Measurements from ENCODE around the gene CMA1.

Gene CMA1

DNA sequence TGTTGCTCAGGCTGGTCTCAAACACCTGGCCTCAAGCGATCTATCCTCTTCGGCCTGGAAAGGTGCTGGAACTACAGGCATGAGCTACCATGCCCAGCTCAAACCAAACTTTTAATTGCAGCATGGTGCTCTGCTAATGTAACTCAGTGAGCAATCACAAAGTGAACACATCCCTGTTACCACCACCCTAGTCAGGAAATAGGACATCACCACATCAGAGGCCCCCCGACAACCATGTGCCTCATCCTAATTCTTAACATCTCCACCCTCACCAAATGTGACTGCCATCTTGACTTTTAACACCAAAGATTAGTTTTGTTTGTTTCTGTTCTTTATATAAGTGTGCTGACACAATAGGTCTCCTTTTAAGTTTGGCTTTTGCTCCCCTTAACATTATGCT, 42.7 kb downstream of the CMA1 start:
- no peak for DNase-seq

DNA sequence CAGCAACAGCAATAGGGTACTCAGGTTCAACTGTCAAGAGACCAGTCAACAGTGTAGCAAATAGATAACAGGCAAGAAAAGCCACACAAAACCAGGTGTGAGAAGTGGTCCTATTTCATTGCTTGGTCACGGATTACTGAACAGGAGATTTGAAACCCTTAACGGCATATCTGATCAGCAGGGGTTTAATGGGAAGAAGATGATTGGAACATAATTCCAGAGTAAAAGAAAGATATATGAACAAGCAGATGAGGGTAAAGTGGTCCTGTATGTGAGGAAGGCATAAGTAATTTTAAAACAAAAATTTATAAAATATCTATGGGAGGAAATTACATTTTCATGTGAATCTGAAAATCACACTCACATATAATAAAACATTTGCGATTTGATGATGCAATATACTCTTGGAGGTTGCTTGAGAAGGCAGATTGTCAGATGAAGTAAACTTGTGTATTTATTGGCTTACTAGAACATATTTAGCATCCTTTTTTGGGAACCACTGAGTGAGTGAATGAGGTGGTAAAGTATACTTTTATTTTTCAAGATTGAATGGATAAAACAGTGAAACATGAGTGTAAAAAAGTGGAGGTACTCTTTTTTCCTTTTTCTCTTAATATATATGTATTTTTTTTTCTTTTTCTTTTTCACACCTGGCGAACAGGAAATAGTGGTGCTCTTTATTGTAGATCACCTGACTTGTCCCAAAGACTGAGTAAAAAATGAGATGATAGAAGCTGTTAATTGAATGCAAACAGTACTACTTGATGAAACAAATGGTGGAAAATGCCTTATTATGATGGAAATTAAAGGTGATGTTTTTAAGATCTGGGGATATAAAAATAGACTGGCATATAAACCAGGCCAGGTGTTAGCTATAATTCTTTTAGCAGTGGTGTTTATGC, 43.9 kb downstream of the CMA1 start:
- no peak for DNase-seq

DNA sequence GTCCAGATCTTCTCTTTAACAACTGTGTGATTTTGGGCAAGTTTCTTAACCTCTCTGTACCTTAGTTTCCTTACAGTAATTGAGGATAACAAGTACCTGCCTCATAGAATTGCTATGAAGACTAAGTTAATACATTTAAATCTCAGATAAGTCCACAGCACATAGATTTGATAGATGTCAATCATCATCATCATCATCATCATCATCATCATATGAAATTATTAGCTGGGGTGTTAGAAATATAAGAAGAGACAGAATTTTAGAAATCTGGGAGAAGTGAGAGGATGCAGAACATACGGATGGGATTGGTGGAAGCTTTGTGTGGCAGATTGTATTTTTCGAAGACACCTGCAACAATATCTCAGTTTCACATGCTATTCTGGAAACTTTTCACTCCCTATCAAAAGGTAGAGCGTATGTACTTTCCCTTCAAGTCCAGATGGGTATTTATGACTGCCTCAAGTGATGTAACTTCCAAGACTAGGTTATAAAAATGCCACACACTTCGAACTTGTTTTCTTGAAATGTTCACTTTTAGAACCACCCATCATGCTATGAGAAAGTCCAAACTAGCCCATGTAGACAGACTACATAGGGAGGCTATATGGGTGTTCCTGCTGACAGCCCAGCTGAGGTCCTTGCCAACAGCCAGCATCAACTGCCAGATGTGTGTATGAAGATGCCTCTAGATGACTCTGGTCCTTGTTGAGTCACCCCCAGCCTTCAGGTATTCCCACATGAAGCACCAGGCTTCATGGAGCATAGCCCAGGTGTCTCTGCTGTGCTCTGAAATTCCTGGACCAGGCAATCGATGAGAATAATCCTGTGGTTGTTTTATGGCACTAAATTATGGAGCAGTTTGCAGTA, 44.8 kb downstream of the CMA1 start:
- no peak for DNase-seq

- no peak for DNase-seq
Measured at GRCh38 chr14:24461336-24461735, 46.7 kb downstream of the CMA1 start.

DNA sequence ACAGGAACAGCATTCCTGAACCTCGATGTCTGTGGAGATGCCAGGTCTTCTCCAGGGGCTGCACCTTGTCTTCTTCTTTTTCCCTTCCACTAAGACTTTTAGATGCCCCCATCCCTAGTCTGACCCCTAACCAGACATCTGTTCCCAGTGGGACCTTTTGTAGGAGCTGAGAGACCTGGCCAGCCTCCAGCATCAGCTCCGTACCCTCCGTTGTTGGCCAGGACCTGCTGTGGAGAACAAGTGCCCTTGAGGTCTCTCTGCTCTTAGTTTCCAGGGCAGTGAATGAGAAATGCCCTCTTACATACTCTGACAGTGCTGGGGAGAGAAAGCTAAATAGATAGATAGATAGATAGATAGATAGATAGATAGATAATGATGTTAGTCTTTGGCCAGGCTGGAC, 48.7 kb downstream of the CMA1 start:
- no peak for DNase-seq

DNA sequence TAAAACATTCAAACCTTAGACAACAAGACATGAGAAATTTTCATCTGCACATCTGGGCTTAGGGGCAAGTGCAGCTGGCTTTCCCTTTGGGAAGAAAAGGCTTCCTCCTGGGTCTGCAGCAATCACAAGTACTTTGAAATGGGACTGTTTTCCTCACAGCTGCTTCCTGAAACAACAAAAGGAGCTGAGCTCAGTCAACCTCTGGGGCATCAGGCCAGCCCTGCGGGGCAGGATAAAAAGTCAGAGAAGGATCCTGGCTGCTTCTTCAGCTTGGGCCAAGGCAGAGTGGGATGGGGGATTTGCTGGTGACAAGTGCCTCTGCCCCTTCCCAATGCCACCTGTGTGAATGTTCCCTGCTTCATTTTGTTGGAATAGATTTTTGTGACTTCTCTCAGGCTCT, 49.3 kb downstream of the CMA1 start:
- no peak for DNase-seq

- DNase-seq, result no peak
Measured at GRCh38 chr14:24456980-24457379, 51.1 kb downstream of the CMA1 start.

Data from activated naive CD4-positive, alpha-beta T cell treated with anti-CD3 and anti-CD28 coated beads, Interleukin-2, amount 50 U/mL, for 16 hours (primary cell).